ENCODE data around the gene DCDC1. TPM values are rescaled to one million over a fixed set of nuclear protein-coding genes. Genes with fewer than 3 reads are reported as not detected.

Gene DCDC1
- total RNA-seq, 1 donor from 2014 or later, result 0.93 TPM

GRCh38 chr11:31150841-31151240 is 218.7 kb downstream of the DCDC1 start:
- no peak overlapping the region for H3K4me3 ChIP-seq
- H3K27me3 ChIP-seq, result no peaks in the 10 kb centered on the region
- no peaks in the 10 kb centered on the region for H3K4me1 ChIP-seq
- intact Hi-C loops (cut with DNase I), result no loop called here
- no peak overlapping the region for H3K27ac ChIP-seq
- TF ChIP-seq CTCF (IDR thresholded peaks at IDR 0.05), result no peak
- ATAC-seq (no peak), DNase-seq (no peak)
- no peaks in the 10 kb centered on the region for H3K9me3 ChIP-seq
- no peaks in the 10 kb centered on the region for H3K36me3 ChIP-seq

GRCh38 chr11:31150011-31150410 is 219.5 kb downstream of the DCDC1 start:
- Histone ChIP-seq H3K27ac (no peak overlapping the region), H3K4me1 (no peaks in the 10 kb centered on the region), H3K36me3 (no peaks in the 10 kb centered on the region), H3K4me3 (no peak overlapping the region), H3K9me3 (no peaks in the 10 kb centered on the region), H3K27me3 (no peaks in the 10 kb centered on the region)
- intact Hi-C loops (cut with DNase I), result no loop called here
- no peak for TF ChIP-seq CTCF (IDR thresholded peaks at IDR 0.05)
- ATAC-seq (no peak), DNase-seq (no peak)

- no peak for DNase-seq
- H3K4me3 ChIP-seq, result no peak overlapping the region
- no peaks in the 10 kb centered on the region for H3K4me1 ChIP-seq
- H3K36me3 ChIP-seq, result no peaks in the 10 kb centered on the region
- no peaks in the 10 kb centered on the region for H3K9me3 ChIP-seq
- no peak for ATAC-seq
- no peak for TF ChIP-seq CTCF (IDR thresholded peaks at IDR 0.05)
- intact Hi-C loops (cut with DNase I), result no loop called here
- no peaks in the 10 kb centered on the region for H3K27me3 ChIP-seq
- no peak overlapping the region for H3K27ac ChIP-seq
Measured at GRCh38 chr11:31141789-31142188, 227.8 kb downstream of the DCDC1 start.

- no peaks in the 10 kb centered on the region for H3K36me3 ChIP-seq
- ATAC-seq (no peak), DNase-seq (no peak)
- H3K27ac ChIP-seq, result no peak overlapping the region
- H3K4me3 ChIP-seq, result no peak overlapping the region
- H3K27me3 ChIP-seq, result no peaks in the 10 kb centered on the region
- no peak for TF ChIP-seq CTCF (IDR thresholded peaks at IDR 0.05)
- intact Hi-C loops (cut with DNase I), result no loop called here
- H3K4me1 ChIP-seq, result no peaks in the 10 kb centered on the region
- H3K9me3 ChIP-seq, result no peaks in the 10 kb centered on the region
Measured at GRCh38 chr11:31139479-31139878, 230.1 kb downstream of the DCDC1 start.

- H3K4me1 ChIP-seq, result no peaks in the 10 kb centered on the region
Measured at GRCh38 chr11:31132531-31133421, 236.8 kb downstream of the DCDC1 start.

More at GRCh38 chr11:31132531-31133421, 236.8 kb downstream of the DCDC1 start:
- Histone ChIP-seq H3K27ac (no peak overlapping the region), H3K9me3 (no peaks in the 10 kb centered on the region), H3K4me3 (no peak overlapping the region), H3K27me3 (no peaks in the 10 kb centered on the region), H3K36me3 (no peaks in the 10 kb centered on the region)
- DNase-seq (no peak), ATAC-seq (no peak)
- intact Hi-C loops (cut with DNase I), result no loop called here
- TF ChIP-seq CTCF (IDR thresholded peaks at IDR 0.05), result no peak
